Right lung (tissue), 5 donors: ENCODE data around the gene GFY. TPM values are rescaled to one million over a fixed set of nuclear protein-coding genes. Genes with fewer than 3 reads are reported as not detected.

Experiments
- DNase-seq, 2 donors: peaks; one replicate each; pipeline ENCODE4 v3.0.0-alpha.2; 2013
- polyA plus RNA-seq, 5 donors: library from polyadenylated mRNA; unstranded; fragments of 120-200 nt; gene quantifications; one replicate each; pipeline versions ENCODE4 v1.2.1 to v1.2.3, GENCODE V29; 2013; ENCODE audit warnings: inconsistent platforms in 1 of 5, low replicate concordance in 1 of 5; ENCODE audit not compliant: insufficient read length in 5 of 5, insufficient read depth in 1 of 5

The GFY gene
- polyA plus RNA-seq, 5 donors = not detected

DNA sequence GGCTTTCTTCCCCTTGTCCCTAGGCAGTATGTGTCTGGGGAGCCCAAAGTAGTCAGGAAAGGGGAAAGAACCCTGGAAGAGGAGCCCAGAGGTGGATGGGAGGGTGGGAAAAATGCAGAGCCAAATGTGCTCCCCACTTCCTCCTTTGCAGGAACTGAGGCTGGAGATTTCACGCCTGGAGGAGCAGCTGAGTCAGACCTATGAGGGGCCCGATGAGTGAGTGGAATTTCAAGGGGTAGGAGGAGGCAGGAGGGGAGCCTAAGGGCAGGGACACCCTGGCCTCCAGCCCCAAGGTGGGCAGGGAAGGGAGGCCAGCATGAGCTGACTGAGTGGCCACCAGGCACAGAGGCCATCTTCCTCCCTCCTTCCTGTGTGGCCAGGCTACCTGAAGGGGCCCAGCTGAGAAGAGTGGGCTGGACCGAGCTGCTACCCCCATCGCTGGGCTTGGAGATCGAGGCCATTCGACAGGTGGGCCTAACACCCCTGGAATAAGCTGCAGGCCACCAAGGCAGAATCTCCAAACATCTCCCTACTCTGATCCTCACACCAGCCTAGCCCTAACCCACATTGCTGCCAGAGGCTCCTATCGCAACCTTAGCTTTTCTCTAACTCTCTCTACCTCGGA lies 16.3 kb upstream of the GFY start:
- DNase-seq = no peak

GRCh38 chr19:49409441-49410029 lies 15.7 kb upstream of the GFY start:
- DNase-seq = no peak

DNA sequence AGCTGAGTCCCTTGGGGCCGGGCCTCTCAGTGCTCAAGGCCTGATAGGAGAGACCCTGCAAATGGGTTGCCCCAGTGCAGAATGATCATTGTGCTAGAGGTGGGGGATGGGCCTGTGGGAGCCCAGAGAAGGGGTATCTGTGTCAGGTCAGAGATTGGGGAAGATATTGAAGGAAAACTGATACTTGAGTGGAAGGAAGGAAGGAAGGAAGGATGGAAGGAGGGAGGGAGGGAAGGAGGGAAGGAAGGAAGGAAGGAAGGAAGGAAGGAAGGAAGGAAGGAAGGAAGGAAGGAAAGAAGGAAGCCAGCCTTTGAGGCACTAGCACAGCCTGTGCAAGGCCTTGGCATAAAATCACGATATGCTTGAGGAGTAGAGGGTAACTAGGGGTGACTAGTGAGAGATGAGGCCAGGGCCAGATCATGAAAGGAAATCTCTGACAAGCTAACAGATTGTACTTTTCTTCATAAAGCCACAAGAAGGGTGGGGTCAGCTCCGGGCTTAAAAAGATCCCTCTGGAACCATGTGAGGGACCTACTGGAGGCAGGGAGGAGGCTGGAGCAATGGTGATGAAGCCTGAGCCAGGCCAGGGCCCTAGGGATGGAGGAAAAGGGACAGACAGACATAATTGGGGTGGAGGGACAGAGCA lies 13.4 kb upstream of the GFY start:
- DNase-seq = no peak

- DNase-seq = peak; percentile 51 to 64
Measured at GRCh38 chr19:49413348-49413747, 11.8 kb upstream of the GFY start.

DNA sequence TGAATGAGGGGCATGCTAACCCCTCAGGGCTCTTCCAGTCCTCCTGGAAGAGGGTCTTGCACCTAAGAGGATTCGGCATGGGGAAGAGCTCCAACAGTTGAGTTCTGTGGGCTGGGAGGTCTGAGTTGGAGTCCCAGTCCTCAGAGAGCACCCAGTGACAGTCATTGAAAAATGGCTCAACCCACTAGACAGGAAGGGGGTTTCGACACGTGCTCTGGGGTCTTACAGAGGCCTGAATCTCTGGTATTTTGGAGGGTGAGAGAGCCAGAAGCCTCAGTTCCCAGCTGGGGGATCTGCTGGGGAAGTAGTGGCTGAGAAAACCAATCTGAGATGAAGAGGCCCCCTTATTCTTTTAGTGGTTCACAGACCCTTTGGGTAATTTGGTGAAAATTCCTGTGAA lies 10.9 kb upstream of the GFY start:
- no peak for DNase-seq

GRCh38 chr19:49415102-49415809 lies 9.9 kb upstream of the GFY start:
- DNase-seq = no peak

- DNase-seq = no peak
Measured at GRCh38 chr19:49415810-49416200, 9.4 kb upstream of the GFY start.

GRCh38 chr19:49417088-49417487 lies 8.1 kb upstream of the GFY start:
- no peak for DNase-seq

GRCh38 chr19:49418511-49418910 lies 6.7 kb upstream of the GFY start:
- no peak for DNase-seq

DNA sequence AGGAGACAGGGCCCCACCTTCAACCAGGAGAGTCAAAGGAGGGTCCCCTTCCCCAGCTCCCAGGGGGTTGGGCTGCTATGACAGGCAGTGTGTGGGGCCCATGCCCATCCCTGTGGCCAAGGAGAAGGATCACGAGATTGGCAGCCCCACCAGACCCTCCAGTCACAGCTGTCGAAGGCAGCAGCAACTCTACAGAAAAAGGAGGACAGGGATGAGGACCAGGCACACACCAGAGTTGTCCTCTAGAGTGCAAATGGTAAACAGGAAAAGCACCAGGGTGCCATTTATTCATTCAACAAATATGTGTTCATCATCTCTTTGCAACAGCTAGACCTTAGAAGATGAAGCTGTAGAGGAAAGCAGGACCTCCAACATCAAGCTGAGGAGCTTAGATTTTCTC lies 6.0 kb upstream of the GFY start:
- no peak for DNase-seq

DNA sequence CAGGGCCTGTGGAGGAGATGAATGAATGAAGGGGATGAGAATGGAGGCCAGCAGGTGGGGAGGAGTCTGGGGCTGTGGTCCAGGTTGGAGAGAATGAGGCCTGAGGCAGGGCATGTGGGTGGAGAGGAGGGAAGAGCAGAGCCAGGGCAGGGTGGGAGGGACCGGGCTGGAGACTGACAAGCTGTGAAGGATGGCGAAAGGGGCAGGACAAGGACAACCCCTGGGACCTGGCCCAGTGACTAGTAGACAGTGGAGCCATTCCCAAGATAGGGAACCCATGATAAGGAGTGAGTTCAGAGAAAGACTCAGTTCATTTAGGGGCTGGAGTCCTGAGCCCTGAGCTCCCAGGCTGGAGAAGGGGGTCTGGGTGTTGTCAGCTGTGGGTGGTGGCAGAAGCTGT lies 5.0 kb upstream of the GFY start:
- no peak for DNase-seq

- DNase-seq = peak; percentile 68 to 77
Measured at GRCh38 chr19:49421039-49421877, 3.9 kb upstream of the GFY start.

GRCh38 chr19:49421878-49422202 lies 3.3 kb upstream of the GFY start:
- no peak for DNase-seq

DNA sequence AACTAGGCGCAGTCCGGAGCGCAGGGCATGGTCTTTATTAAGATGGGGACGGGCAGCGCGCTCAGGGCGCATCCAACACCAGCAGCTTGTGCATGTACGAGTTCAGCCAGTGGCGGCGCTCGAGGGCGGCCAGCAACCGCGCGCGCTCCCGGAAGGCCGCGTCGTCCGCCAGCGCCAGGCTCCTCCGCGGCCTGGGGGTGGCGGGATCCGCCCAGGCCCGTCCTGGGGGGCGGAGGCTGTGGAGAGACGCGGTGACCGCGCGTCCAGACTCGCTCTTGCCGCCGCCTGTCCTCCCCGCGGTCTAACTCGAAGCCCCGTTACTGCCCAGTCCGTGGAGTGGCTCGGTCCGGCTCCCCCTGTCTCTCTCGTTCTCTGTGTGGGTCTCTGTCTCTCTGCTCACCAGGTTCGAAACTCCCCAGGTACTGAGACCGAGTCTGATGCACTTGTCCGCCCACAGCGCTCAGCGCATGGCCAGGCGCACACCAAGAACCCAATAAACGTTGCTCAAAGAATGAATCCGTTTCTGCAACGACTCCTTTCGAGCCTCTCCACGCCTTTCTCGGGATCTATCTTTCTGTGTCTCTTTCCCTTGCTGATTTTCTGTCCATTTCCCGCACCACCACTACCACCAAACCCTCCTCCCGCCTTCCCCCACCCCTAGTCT lies 2.6 kb upstream of the GFY start:
- no peak for DNase-seq

GRCh38 chr19:49423071-49423984 lies 1.9 kb upstream of the GFY start, which contains the start of gene PTH2:
TSS of gene PTH2 (minus strand) at chr19:49423441. CDS start at chr19:49423339, 102 bp downstream.
- DNase-seq = no peak

- DNase-seq = no peak
Measured at GRCh38 chr19:49423985-49424303, 1.2 kb upstream of the GFY start.

- DNase-seq = no peak
Measured at GRCh38 chr19:49425922-49426592, 869 bp downstream of the GFY start.

GRCh38 chr19:49427339-49427738 lies 2.2 kb downstream of the GFY start:
- no peak for DNase-seq

DNA sequence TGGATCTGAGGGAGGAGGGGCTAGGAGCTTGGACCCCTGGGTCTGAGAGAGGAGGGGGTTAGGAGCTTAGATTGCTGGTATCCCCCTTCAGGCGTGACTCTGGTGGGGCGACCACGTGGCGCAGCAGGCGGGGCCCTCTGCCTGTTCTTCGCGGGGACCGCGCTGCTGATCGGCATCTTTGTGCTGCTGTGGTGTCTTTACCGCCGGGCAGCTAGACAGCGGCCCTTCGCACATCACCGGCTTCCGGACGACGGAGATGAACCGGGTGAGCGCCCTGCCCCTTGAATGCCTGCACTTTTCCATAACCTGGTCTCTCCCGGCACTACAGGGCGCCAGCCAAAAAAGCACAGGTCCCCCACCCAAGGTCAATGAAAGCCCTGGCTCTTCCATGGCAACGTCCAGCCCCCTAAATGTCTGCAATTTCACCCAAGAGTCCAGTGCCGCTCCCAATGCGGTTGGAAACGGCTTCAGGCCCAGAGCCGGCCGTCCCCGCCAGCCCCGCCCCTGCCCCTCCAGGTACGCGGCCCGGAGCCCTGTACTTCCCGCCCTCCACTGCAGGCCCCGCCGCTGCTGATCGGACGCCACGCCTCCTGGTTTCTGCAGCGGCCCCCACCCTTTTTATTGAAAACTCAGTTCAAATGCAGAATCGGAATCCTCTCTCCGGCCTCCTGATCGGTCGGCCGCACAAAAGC lies 2.8 kb downstream of the GFY start:
- DNase-seq = no peak
